Activated CD4-positive, alpha-beta T cell treated with anti-CD3 and anti-CD28 coated beads for 36 hours (primary cell): Measurements from ENCODE around the gene GNG4. TPM values are rescaled to one million over a fixed set of nuclear protein-coding genes. Genes with fewer than 3 reads are reported as not detected.

Experiments used
- ATAC-seq: fragments of 200-7000 bp; cut with Tn5 transposase; one replicate; pipeline ENCODE4 v1.10.0; 2021; ENCODE audit warnings: mild to moderate bottlenecking, moderate library complexity
- CTCF ChIA-PET: fragments of 350-600 bp; sonication (Branson Sonifier 250); formaldehyde crosslinking; loops from one replicate; lab custom pipeline; 2021; ENCODE audit warnings: antibody characterized with exemption; lab: Charles Lee
- POLR2A ChIA-PET: fragments of 350-600 bp; sonication (Branson Sonifier 250); formaldehyde crosslinking; loops from one replicate; lab custom pipeline; 2021; ENCODE audit warnings: antibody characterized with exemption, inconsistent platforms; lab: Charles Lee
- DNase-seq: peaks from one replicate; pipeline ENCODE4 v3.0.0-alpha.2; 2020
- H3K27ac Mint-ChIP-seq: one replicate; pipeline ENCODE4 v1.8.0; 2021; ENCODE audit warnings: mixed read lengths
- H3K27me3 Mint-ChIP-seq: one replicate; pipeline ENCODE4 v1.8.0; 2021; ENCODE audit warnings: mixed read lengths
- H3K36me3 Mint-ChIP-seq: one replicate; pipeline ENCODE4 v1.8.0; 2021; ENCODE audit warnings: low read depth, mixed read lengths
- H3K4me1 Mint-ChIP-seq: one replicate; pipeline ENCODE4 v1.8.0; 2021; ENCODE audit warnings: mixed read lengths
- H3K4me3 Mint-ChIP-seq: one replicate; pipeline ENCODE4 v1.8.0; 2021; ENCODE audit warnings: mild to moderate bottlenecking, moderate library complexity, mixed read lengths
- H3K9me3 Mint-ChIP-seq: one replicate; pipeline ENCODE4 v1.8.0; 2021; ENCODE audit warnings: low read depth, mixed read lengths
- intact Hi-C, 2 experiments: fragments of 100-400 bp; cut with DNase I in 1 of 2; cut with micrococcal nuclease in 1 of 2; formaldehyde crosslinking; loops; one replicate each; pipeline versions ENCODE4 v1.14.2 to v1.15.1; 2022 to 2024; cut with DNase I, micrococcal nuclease
- total RNA-seq, 2 experiments: library from RNA; stranded (reverse); gene quantifications; one replicate each; pipeline ENCODE4 v1.2.3, GENCODE V29; 2021

Gene GNG4
- total RNA-seq, 2 experiments from 2014 or later = 0.98 to 1.7 TPM

- no peak for ATAC-seq
Observed at GRCh38 chr1:235525314-235525713, 124.3 kb downstream of the GNG4 start.

GRCh38 chr1:235516862-235517446 is 132.6 kb downstream of the GNG4 start:
- ChIA-PET POLR2A (no interaction called here), CTCF (interaction anchor here (0.6 to 1.0 kb wide), 2 partner anchors 324 to 456 kb away, joined by 3 read pairs; no protein-coding TSS in a partner anchor)
- intact Hi-C loops = no loop called here
- no peak for DNase-seq
- H3K4me1 Mint-ChIP-seq = peaks cover 4% of the 10 kb centered on the region
- no peak overlapping the region for H3K4me3 Mint-ChIP-seq
- H3K27ac Mint-ChIP-seq = no peak overlapping the region
- H3K27me3 Mint-ChIP-seq = no peaks in the 10 kb centered on the region
- no peaks in the 10 kb centered on the region for H3K9me3 Mint-ChIP-seq
- no peak for ATAC-seq
- H3K36me3 Mint-ChIP-seq = no peaks in the 10 kb centered on the region

More at GRCh38 chr1:235525314-235525713, 124.3 kb downstream of the GNG4 start:
- no peak overlapping the region for H3K4me3 Mint-ChIP-seq
- H3K9me3 Mint-ChIP-seq = no peaks in the 10 kb centered on the region
- CTCF ChIA-PET = interaction anchor here (0.9 kb wide), 2 partner anchors 28 to 33 kb away, joined by 3 read pairs; no protein-coding TSS in a partner anchor
- H3K27ac Mint-ChIP-seq = no peak overlapping the region
- intact Hi-C loops = no loop called here
- no peaks in the 10 kb centered on the region for H3K27me3 Mint-ChIP-seq
- POLR2A ChIA-PET = no interaction called here
- H3K4me1 Mint-ChIP-seq = no peaks in the 10 kb centered on the region
- no peaks in the 10 kb centered on the region for H3K36me3 Mint-ChIP-seq
- no peak for DNase-seq

GRCh38 chr1:235515844-235516512 is 133.6 kb downstream of the GNG4 start:
- no peaks in the 10 kb centered on the region for H3K9me3 Mint-ChIP-seq
- H3K36me3 Mint-ChIP-seq = no peaks in the 10 kb centered on the region
- no peaks in the 10 kb centered on the region for H3K27me3 Mint-ChIP-seq
- no peak overlapping the region for H3K27ac Mint-ChIP-seq
- peaks cover 4% of the 10 kb centered on the region for H3K4me1 Mint-ChIP-seq
- no peak overlapping the region for H3K4me3 Mint-ChIP-seq
- no peak for ATAC-seq
- CTCF ChIA-PET = interaction anchor here (1.0 to 1.1 kb wide), 2 partner anchors 84 to 456 kb away, joined by 3 to 7 read pairs; no protein-coding TSS in a partner anchor
- intact Hi-C loops = loop anchor here in 1 of 2 experiments (1.0 kb wide), 1 partner anchor 219 kb away; no protein-coding TSS in a partner anchor
- POLR2A ChIA-PET = interaction anchor here (0.6 kb wide), 1 partner anchor 74 kb away, joined by 3 read pairs; no protein-coding TSS in a partner anchor
- no peak for DNase-seq

- ATAC-seq (peak; percentile 79), DNase-seq (peak; percentile 50)
- peaks cover 4% of the 10 kb centered on the region for H3K4me1 Mint-ChIP-seq
- intact Hi-C loops = loop anchor here (1.0 to 5.0 kb wide), 5 partner anchors 89 to 457 kb away; no protein-coding TSS in a partner anchor
- peaks cover 2% of the 10 kb centered on the region for H3K27me3 Mint-ChIP-seq
- POLR2A ChIA-PET = interaction anchor here (1.1 kb wide), 1 partner anchor 14 kb away, joined by 4 read pairs; no protein-coding TSS in a partner anchor
- no peak overlapping the region for H3K4me3 Mint-ChIP-seq
- no peak overlapping the region for H3K27ac Mint-ChIP-seq
- CTCF ChIA-PET = interaction anchor here (0.5 to 1.6 kb wide), 21 partner anchors 9 to 564 kb away, joined by 3 to 9 read pairs (median 3); partner anchors contain the start of gene B3GALNT2
- H3K9me3 Mint-ChIP-seq = no peaks in the 10 kb centered on the region
- no peaks in the 10 kb centered on the region for H3K36me3 Mint-ChIP-seq
Observed at GRCh38 chr1:235513495-235514366, 135.9 kb downstream of the GNG4 start.

- Mint-ChIP-seq H3K4me3 (no peak overlapping the region), H3K4me1 (peaks cover 7% of the 10 kb centered on the region), H3K27me3 (peaks cover 2% of the 10 kb centered on the region), H3K27ac (no peak overlapping the region), H3K36me3 (no peaks in the 10 kb centered on the region), H3K9me3 (no peaks in the 10 kb centered on the region)
- ATAC-seq (peak; percentile 37), DNase-seq (no peak)
- intact Hi-C loops = loop anchor here (2.0 to 5.0 kb wide), 3 partner anchors 91 to 459 kb away; no protein-coding TSS in a partner anchor
- POLR2A ChIA-PET = no interaction called here
- CTCF ChIA-PET = interaction anchor here (0.7 kb wide), 1 partner anchor 460 kb away, joined by 3 read pairs; no protein-coding TSS in a partner anchor
Observed at GRCh38 chr1:235511470-235512240, 137.9 kb downstream of the GNG4 start.

GRCh38 chr1:235510823-235511222 is 138.8 kb downstream of the GNG4 start:
- ChIA-PET CTCF (no interaction called here), POLR2A (no interaction called here)
- peaks cover 2% of the 10 kb centered on the region for H3K27me3 Mint-ChIP-seq
- H3K27ac Mint-ChIP-seq = no peak overlapping the region
- H3K9me3 Mint-ChIP-seq = no peaks in the 10 kb centered on the region
- no peak for ATAC-seq
- intact Hi-C loops = loop anchor here in 1 of 2 experiments (5.0 kb wide), 2 partner anchors 91 to 331 kb away; no protein-coding TSS in a partner anchor
- H3K4me1 Mint-ChIP-seq = peaks cover 14% of the 10 kb centered on the region
- no peak overlapping the region for H3K4me3 Mint-ChIP-seq
- no peak for DNase-seq
- H3K36me3 Mint-ChIP-seq = no peaks in the 10 kb centered on the region

- POLR2A ChIA-PET = no interaction called here
Observed at GRCh38 chr1:235507623-235508022, 142.0 kb downstream of the GNG4 start.

GRCh38 chr1:235504494-235505222 is 144.9 kb downstream of the GNG4 start:
- H3K4me3 Mint-ChIP-seq = peak overlapping the region; percentile 93
- H3K27ac Mint-ChIP-seq = peak overlapping the region; percentile 98
- intact Hi-C loops = loop anchor here (1.0 to 10.0 kb wide), 18 partner anchors 138 to 1290 kb away; partner anchors contain the start of genes ARID4B (in 2 of the 2), GGPS1 (in 2 of the 2), MTR (in 2 of the 2) and ERO1B (in 1 of the 2)
- ChIA-PET CTCF (interaction anchor here (0.5 to 3.2 kb wide), 19 partner anchors 9 to 1757 kb away, joined by 3 to 13 read pairs (median 3); partner anchors contain the start of gene COA6), POLR2A (interaction anchor here (0.6 to 1.6 kb wide), 13 partner anchors 11 to 493 kb away, joined by 3 to 7 read pairs (median 4); partner anchors contain the start of genes ARID4B, GGPS1 and LYST)
- no peaks in the 10 kb centered on the region for H3K9me3 Mint-ChIP-seq
- peak; percentile 99 for DNase-seq
- H3K4me1 Mint-ChIP-seq = peaks cover 30% of the 10 kb centered on the region
- H3K36me3 Mint-ChIP-seq = no peaks in the 10 kb centered on the region
- no peaks in the 10 kb centered on the region for H3K27me3 Mint-ChIP-seq
- ATAC-seq = peak; percentile 89

More at GRCh38 chr1:235507623-235508022, 142.0 kb downstream of the GNG4 start:
- H3K4me1 Mint-ChIP-seq = peaks cover 18% of the 10 kb centered on the region
- H3K9me3 Mint-ChIP-seq = no peaks in the 10 kb centered on the region
- no peak for DNase-seq
- intact Hi-C loops = loop anchor here (10.0 kb wide), 2 partner anchors 1017 to 1287 kb away; partner anchors contain the start of genes LGALS8 (in 1 of the 2) and MTR (in 1 of the 2)
- peaks cover 2% of the 10 kb centered on the region for H3K27me3 Mint-ChIP-seq
- H3K4me3 Mint-ChIP-seq = no peak overlapping the region
- no peaks in the 10 kb centered on the region for H3K36me3 Mint-ChIP-seq
- H3K27ac Mint-ChIP-seq = no peak overlapping the region
- CTCF ChIA-PET = no interaction called here
- no peak for ATAC-seq

- intact Hi-C loops = loop anchor here (1.0 to 10.0 kb wide), 18 partner anchors 137 to 1291 kb away; partner anchors contain the start of genes ARID4B (in 2 of the 2), GGPS1 (in 2 of the 2), MTR (in 2 of the 2) and ERO1B (in 1 of the 2)
Observed at GRCh38 chr1:235504122-235504493, 145.5 kb downstream of the GNG4 start, which contains the start of gene B3GALNT2. Gene B3GALNT2 (minus strand): TSS chr1:235504452. CDS start chr1:235504252, 200 bp downstream.

More at GRCh38 chr1:235504122-235504493, 145.5 kb downstream of the GNG4 start, which contains the start of gene B3GALNT2:
- H3K36me3 Mint-ChIP-seq = no peaks in the 10 kb centered on the region
- H3K27ac Mint-ChIP-seq = peak within 1 kb of the TSS; percentile 98
- no peak for DNase-seq
- POLR2A ChIA-PET = interaction anchor here (0.6 to 1.6 kb wide), 10 partner anchors 11 to 1044 kb away, joined by 3 to 7 read pairs (median 4); partner anchors contain the start of genes ARID4B, GGPS1 and LYST
- no peaks in the 10 kb centered on the region for H3K27me3 Mint-ChIP-seq
- no peaks in the 10 kb centered on the region for H3K9me3 Mint-ChIP-seq
- H3K4me3 Mint-ChIP-seq = peak within 1 kb of the TSS; percentile 93
- CTCF ChIA-PET = interaction anchor here (0.5 to 3.2 kb wide), 12 partner anchors 9 to 1756 kb away, joined by 3 to 13 read pairs (median 3); partner anchors contain the start of gene COA6
- H3K4me1 Mint-ChIP-seq = peaks cover 30% of the 10 kb centered on the region
- peak; percentile 57 for ATAC-seq
